B cell (primary cell): ENCODE measurements around the gene FRMD4A. TPM values are rescaled to one million over a fixed set of nuclear protein-coding genes. Genes with fewer than 3 reads are reported as not detected.

ENCODE experiments used
- ATAC-seq: fragments of 200-7000 bp; cut with Tn5 transposase; one replicate; pipeline ENCODE4 v1.10.0; 2021; ENCODE audit warnings: low read depth, mild to moderate bottlenecking, moderate number of reproducible peaks, moderate library complexity
- CTCF ChIA-PET: fragments of 350-600 bp; sonication (Branson Sonifier 250); formaldehyde crosslinking; loops from one replicate; lab custom pipeline; 2021; ENCODE audit warnings: antibody characterized with exemption, inconsistent platforms; lab: Charles Lee
- POLR2A ChIA-PET: fragments of 350-600 bp; sonication (Branson Sonifier 250); formaldehyde crosslinking; loops from one replicate; lab custom pipeline; 2021; ENCODE audit warnings: antibody characterized with exemption; lab: Charles Lee
- DNase-seq: peaks from one replicate; pipeline ENCODE4 v3.0.0; 2013
- H2AFZ ChIP-seq: 2 replicates; pipeline ENCODE4 v1.6.1; 2012; ENCODE audit warnings: mild to moderate bottlenecking, low read depth, low read length; ENCODE audit not compliant: insufficient read depth, poor library complexity, severe bottlenecking
- H3K27ac ChIP-seq, 2 donors: 1 replicate in 1 of 2; 2 replicates in 1 of 2; pipeline ENCODE4 v1.5.1; 2012 to 2013; ENCODE audit warnings: low read length in 2 of 2, mild to moderate bottlenecking in 2 of 2, moderate library complexity in 1 of 2
- H3K27me3 ChIP-seq, 4 experiments: fragments of 200-600 bp in 1 of 4; sonication (generic) in 1 of 4; replicated peaks in 1 of 4; 1 replicate in 2 of 4; 2 replicates in 2 of 4; pipeline versions ENCODE4 v1.6.1 to v1.7.0; 2013 to 2016; ENCODE audit warnings: low read length in 3 of 4, mild to moderate bottlenecking in 2 of 4, mixed read lengths in 1 of 4, moderate library complexity in 1 of 4; ENCODE audit not compliant: insufficient read depth in 4 of 4, control insufficient read depth in 3 of 4; ENCODE audit errors: control extremely low read depth in 1 of 4
- H3K36me3 ChIP-seq, 2 experiments: replicated peaks in 1 of 2; 1 replicate in 1 of 2; 2 replicates in 1 of 2; pipeline versions ENCODE4 v1.6.1 to v1.7.1; 2013; ENCODE audit warnings: low read length in 1 of 2; ENCODE audit not compliant: insufficient read depth in 2 of 2, control insufficient read depth in 1 of 2; ENCODE audit errors: control extremely low read depth in 1 of 2, extremely low read depth in 1 of 2
- H3K4me1 ChIP-seq, 2 donors: fragments of 200-600 bp in 1 of 2; sonication (generic) in 1 of 2; 1 replicate in 1 of 2; 2 replicates in 1 of 2; pipeline versions ENCODE4 v1.5.1 to v1.6.1; 2013 to 2017; ENCODE audit warnings: low read length in 2 of 2; ENCODE audit not compliant: control insufficient read depth in 2 of 2, insufficient read depth in 2 of 2
- H3K4me2 ChIP-seq: replicated peaks from 2 replicates; pipeline ENCODE3; 2012; ENCODE audit warnings: mild to moderate bottlenecking, low read depth, low read length; ENCODE audit not compliant: poor library complexity, severe bottlenecking
- H3K4me3 ChIP-seq, 5 experiments: fragments of 200-600 bp in 1 of 5; sonication (generic) in 1 of 5; 1 replicate in 3 of 5; 2 replicates in 2 of 5; pipeline versions ENCODE4 v1.5.1 to v1.7.0; 2011 to 2016; ENCODE audit warnings: low read length in 4 of 5, mild to moderate bottlenecking in 4 of 5, low read depth in 2 of 5, control low read depth in 1 of 5, moderate library complexity in 1 of 5; ENCODE audit not compliant: insufficient read depth in 1 of 5; ENCODE audit errors: control extremely low read depth in 1 of 5, extremely low read depth in 1 of 5
- H3K79me2 ChIP-seq: fragments of 200-600 bp; sonication (generic); one replicate; pipeline ENCODE4 v1.6.0; 2016; ENCODE audit warnings: low read length; ENCODE audit not compliant: control insufficient read depth, insufficient read depth
- H3K9ac ChIP-seq: fragments of 200-600 bp; sonication (generic); 2 replicates; pipeline ENCODE4 v1.6.1; 2017; ENCODE audit warnings: mild to moderate bottlenecking, low read length, moderate library complexity
- H3K9me3 ChIP-seq, 3 donors: one replicate each; pipeline versions ENCODE4 v1.6.1 to v1.7.1; 2013; ENCODE audit warnings: low read length in 2 of 3; ENCODE audit not compliant: control insufficient read depth in 2 of 3, insufficient read depth in 1 of 3; ENCODE audit errors: control extremely low read depth in 1 of 3
- H4K20me1 ChIP-seq: 2 replicates; pipeline ENCODE4 v1.6.0; 2012; ENCODE audit warnings: mild to moderate bottlenecking, low read length; ENCODE audit not compliant: insufficient read depth, control insufficient read depth, poor library complexity, severe bottlenecking
- H3K27ac Mint-ChIP-seq: one replicate; pipeline ENCODE4 v1.8.0; 2021; ENCODE audit warnings: mixed read lengths
- H3K27me3 Mint-ChIP-seq: one replicate; pipeline ENCODE4 v1.8.0; 2021; ENCODE audit warnings: mixed read lengths
- H3K4me1 Mint-ChIP-seq: one replicate; pipeline ENCODE4 v1.8.0; 2021; ENCODE audit warnings: mixed read lengths
- H3K4me3 Mint-ChIP-seq: one replicate; pipeline ENCODE4 v1.8.0; 2021; ENCODE audit warnings: mixed read lengths
- H3K9me3 Mint-ChIP-seq: one replicate; pipeline ENCODE4 v1.8.0; 2022; ENCODE audit warnings: mixed read lengths; ENCODE audit not compliant: insufficient read depth
- EZH2 ChIP-seq: IDR thresholded peaks from 2 replicates; pipeline ENCODE4 v1.6.1; 2012; ENCODE audit warnings: borderline replicate concordance, low read depth, mild to moderate bottlenecking, moderate library complexity, low read length; ENCODE audit not compliant: insufficient read depth, poor library complexity, severe bottlenecking
- WGBS: methylation state at CpG from one replicate; pipeline ENCODE4 v1.1.5; 2013; ENCODE audit warnings: missing lambda C conversion rate; ENCODE audit not compliant: insufficient coverage; 5-methylcytosine and 5-hydroxymethylcytosine counted together
- intact Hi-C: fragments of 100-400 bp; cut with micrococcal nuclease; formaldehyde crosslinking; loops from one replicate; pipeline ENCODE4 v1.10.0; 2022
- polyA plus RNA-seq: library from polyadenylated mRNA; depleted of rRNA; stranded (reverse); fragments of >200 nt; gene quantifications from 2 replicates; pipeline ENCODE4 v1.2.3, GENCODE V29; 2012
- total RNA-seq, 2 donors: library from RNA; stranded (reverse); fragments of 120-200 nt in 1 of 2; gene quantifications; 1 replicate in 1 of 2; 2 replicates in 1 of 2; pipeline versions ENCODE4 v1.2.3 to v1.2.4, GENCODE V29; 2013 to 2022
- TF ChIP-seq, protein P1 (sequence below): fragments of 200-600 bp; IDR thresholded peaks from one replicate; pipeline ENCODE4 v1.8.0; 2022; ENCODE audit warnings: antibody characterized with exemption, mild to moderate bottlenecking

FRMD4A gene
- total and polyA plus RNA-seq, 2 donors (not counting 1 experiment from before 2014, with no cell fraction given), result 0.76 to 3.4 TPM

DNA sequence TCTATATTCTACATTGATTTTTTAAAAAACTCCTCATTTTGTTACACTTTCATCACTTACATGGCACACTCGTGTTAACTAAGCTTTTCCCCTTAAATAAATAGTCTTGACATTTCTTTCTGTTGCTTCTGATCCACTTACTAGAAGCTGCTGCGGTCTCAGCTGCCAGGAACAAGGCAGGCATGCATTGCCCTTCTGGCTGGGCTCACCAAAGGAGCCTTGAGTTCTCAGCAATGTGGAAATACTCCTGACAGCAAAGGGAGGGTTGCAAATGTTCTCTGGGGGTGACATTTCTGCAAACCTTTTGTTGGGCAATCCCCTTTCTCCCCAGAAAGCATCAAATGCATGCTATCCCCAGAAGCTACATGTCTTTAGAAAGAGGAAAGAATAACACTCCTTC, 393.9 kb downstream of the FRMD4A start:
- WGBS, result 48% methylated on average over 2 of the region's 2 CpGs
- Histone ChIP-seq H4K20me1 (no peaks in the 10 kb centered on the region), H3K9me3 (peaks cover 0 to 3% (median 2%) of the 10 kb centered on the region in 3 donors), H3K27me3 (peaks cover 0 to 9% (median 0%) of the 10 kb centered on the region in 4 experiments), H3K27ac (no peak overlapping the region), H3K36me3 (no peaks in the 10 kb centered on the region), H3K4me2 (no peak overlapping the region), H3K4me3 (no peak overlapping the region), H3K9ac (no peak overlapping the region), H2AFZ (no peak overlapping the region), H3K79me2 (no peaks in the 10 kb centered on the region), H3K4me1 (no peaks in the 10 kb centered on the region)
- ChIA-PET CTCF (no interaction called here), POLR2A (no interaction called here)
- no peak for TF ChIP-seq EZH2
- TF ChIP-seq, protein P1, sequence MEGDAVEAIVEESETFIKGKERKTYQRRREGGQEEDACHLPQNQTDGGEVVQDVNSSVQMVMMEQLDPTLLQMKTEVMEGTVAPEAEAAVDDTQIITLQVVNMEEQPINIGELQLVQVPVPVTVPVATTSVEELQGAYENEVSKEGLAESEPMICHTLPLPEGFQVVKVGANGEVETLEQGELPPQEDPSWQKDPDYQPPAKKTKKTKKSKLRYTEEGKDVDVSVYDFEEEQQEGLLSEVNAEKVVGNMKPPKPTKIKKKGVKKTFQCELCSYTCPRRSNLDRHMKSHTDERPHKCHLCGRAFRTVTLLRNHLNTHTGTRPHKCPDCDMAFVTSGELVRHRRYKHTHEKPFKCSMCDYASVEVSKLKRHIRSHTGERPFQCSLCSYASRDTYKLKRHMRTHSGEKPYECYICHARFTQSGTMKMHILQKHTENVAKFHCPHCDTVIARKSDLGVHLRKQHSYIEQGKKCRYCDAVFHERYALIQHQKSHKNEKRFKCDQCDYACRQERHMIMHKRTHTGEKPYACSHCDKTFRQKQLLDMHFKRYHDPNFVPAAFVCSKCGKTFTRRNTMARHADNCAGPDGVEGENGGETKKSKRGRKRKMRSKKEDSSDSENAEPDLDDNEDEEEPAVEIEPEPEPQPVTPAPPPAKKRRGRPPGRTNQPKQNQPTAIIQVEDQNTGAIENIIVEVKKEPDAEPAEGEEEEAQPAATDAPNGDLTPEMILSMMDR, result no peak
- Mint-ChIP-seq H3K27me3 (peaks cover 22% of the 10 kb centered on the region), H3K4me3 (no peak overlapping the region), H3K4me1 (no peaks in the 10 kb centered on the region), H3K9me3 (peaks cover 5% of the 10 kb centered on the region), H3K27ac (no peak overlapping the region)
- DNase-seq (no peak), ATAC-seq (no peak)
- intact Hi-C loops, result no loop called here

DNA sequence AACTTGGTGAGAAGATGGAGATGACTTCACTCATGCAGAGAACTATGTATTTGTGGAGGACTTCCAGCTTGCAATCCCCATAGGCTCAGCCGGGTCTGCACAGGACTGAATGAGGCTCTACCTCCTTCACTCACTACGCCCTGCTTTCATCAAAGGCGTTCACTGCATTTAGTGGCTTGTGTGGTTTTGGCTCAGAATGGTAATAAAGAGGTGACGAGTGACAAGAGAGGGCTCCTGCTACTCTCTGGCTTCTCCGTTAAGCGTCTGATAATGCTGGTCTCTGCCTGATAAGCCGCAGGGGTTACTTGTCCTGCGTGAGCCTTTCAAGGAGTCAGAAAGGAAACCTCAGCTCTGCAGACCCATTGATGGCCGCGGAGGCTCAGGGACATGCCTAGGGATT, 400.6 kb downstream of the FRMD4A start:
- Histone ChIP-seq H3K27me3 (peaks cover 0 to 11% (median 0%) of the 10 kb centered on the region in 4 experiments), H3K4me2 (no peak overlapping the region), H3K4me3 (no peak overlapping the region), H2AFZ (no peak overlapping the region), H3K9me3 (peaks cover 0 to 3% (median 0%) of the 10 kb centered on the region in 3 donors), H3K27ac (no peak overlapping the region), H4K20me1 (no peaks in the 10 kb centered on the region), H3K4me1 (peaks cover 7 to 12% of the 10 kb centered on the region in 2 donors), H3K79me2 (no peaks in the 10 kb centered on the region), H3K36me3 (no peaks in the 10 kb centered on the region), H3K9ac (no peak overlapping the region)
- Mint-ChIP-seq H3K9me3 (no peaks in the 10 kb centered on the region), H3K4me1 (peaks cover 13% of the 10 kb centered on the region), H3K4me3 (no peak overlapping the region), H3K27ac (no peak overlapping the region), H3K27me3 (peaks cover 14% of the 10 kb centered on the region)
- WGBS, result 50% methylated on average over 4 of the region's 10 CpGs
- no peak for DNase-seq
- ATAC-seq, result no peak
- ChIA-PET POLR2A (no interaction called here), CTCF (interaction anchor here (0.7 kb wide), 1 partner anchor 17 kb away, joined by 3 read pairs; no protein-coding TSS in a partner anchor)
- intact Hi-C loops, result no loop called here
- TF ChIP-seq, protein P1, result no peak
- no peak for TF ChIP-seq EZH2
